Measurements from ENCODE around the gene ATG16L2.
"Not testable (repeated sequence)": the region's sequence is repeated elsewhere in the genome, so short reads cannot be mapped to it uniquely, and the experiment has no call there.

The ATG16L2 gene

DNA sequence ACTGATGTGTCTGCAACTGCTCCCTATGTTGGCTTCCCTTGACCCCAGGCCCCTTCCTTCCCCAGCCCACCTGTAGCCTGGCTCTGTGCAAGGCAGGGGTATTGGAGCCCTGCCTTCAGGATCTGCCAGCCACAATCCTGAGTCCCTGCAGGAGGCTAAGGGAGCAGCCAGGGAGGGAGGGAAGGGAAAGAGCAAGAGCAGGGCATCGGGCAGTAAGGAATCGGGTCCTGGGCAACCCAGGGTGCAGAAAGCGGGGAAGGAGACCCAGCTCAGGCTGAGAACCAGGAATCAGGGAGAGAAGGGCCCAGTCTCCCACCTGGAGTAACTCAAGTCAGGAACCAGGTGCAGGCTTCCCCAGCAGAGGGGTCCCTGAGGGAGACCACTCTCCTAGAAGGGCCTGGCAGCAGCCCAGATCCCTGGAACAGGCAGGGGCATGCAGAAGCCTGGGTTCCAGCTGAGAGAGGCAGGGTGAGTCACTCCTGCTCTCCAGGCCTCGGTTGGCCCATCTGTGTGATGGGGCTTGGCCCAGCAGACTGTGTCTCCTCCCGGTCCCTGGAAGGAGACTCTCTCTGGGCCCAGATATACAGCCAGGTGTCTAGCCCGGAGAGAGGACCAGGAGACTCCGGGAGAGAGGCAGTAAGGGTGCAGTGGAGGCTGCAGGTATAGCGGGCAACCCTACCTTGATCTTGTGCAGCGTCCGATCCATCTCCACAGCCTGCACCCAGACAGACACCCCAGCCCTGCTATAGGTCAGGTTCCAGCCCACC lies 33.7 kb upstream of the ATG16L2 start:
- no peak for DNase-seq (ENCODE audit: low spot score)

DNA sequence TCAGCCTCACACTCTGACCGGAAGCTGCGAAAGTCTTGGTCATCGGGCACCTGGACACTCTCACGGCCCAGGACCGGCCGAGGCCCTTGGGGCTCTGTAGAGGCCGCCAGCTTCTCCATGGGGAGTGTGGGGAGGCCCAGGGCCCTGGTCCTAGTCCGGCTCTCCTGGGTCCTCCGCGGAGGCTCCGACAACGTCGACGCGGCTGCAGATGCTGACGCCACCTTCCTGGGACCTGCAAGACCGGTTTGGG lies 33.2 kb upstream of the ATG16L2 start:
- no peak for DNase-seq (ENCODE audit: low spot score)

DNA sequence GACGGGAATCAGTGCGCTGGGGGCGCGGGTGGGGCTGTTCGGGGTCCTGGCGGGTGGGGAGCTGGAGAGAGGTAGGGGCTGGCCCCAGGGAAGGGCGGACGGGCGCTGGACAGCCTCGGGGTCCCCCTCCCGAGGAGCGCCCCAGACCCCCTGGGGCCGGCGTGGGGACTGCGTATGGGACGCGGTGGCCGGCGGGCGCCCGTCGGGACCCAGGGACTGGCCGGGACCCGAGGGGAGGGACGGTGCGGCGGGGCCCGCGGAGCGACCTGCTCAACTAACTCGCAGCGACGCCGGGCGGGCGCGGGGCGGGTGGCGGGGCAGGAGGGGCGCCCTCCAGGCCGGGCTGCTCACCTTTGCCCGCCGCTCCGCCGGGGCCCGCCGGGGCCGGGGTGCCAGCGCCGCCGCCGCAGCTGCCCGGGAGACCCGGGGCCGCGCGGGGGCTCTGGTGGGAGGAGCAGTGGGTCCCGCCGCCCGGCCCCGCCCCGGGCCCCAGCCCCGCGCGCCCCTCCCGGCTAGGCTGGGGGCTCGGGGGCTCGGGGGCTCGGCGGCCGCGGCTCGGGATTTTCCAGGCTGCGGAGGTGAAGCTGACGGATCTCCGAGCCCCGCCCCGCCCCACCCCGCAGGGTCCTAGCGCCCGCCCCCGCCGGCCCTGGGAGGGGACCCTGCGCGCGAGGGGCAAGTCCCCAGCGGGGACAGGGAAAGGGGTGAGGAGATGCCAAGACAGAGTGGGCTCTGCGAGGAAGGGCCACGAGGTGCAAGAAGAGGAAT lies 32.7 kb upstream of the ATG16L2 start:
- peak; percentile 78 for DNase-seq (ENCODE audit: low spot score)

DNA sequence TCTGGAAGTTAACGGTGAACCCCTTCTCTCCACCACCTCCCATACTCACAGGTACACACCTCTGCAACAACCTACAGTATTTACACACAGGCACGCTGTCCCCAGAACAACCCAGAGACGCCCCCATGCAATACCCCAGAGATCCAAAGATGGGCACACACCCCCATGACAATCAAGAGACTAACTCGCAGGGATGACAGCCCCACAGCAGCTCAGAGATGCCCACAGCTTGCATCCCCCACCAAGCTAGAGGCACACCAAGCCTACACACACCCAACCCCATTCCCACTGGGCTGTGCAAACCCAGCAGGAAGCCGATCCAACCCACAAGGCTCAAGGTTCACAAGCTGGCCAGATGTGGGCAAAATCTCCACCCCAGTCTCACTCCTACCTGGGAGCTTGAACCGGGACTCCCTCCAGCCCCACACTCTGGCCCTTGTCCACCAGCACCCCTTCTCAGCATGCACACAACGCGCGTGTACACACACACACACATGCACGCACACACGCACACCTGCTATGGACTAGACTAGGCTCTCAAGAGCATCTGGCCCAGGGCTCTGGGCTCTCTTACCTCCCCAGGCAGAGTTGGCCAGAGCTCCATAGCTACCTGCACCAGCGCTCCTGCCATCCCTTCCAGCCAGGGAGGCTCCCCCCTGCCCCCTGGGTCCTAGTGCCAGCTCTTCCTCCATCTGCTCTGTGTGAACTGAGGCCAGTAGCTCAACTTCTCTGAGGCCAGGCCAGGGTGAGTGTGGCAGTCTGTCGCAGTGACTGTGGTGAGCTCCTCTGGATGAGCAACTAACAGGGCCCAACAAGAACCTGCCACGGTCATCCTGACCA lies 31.9 kb upstream of the ATG16L2 start:
- no peak for DNase-seq (ENCODE audit: low spot score)

DNA sequence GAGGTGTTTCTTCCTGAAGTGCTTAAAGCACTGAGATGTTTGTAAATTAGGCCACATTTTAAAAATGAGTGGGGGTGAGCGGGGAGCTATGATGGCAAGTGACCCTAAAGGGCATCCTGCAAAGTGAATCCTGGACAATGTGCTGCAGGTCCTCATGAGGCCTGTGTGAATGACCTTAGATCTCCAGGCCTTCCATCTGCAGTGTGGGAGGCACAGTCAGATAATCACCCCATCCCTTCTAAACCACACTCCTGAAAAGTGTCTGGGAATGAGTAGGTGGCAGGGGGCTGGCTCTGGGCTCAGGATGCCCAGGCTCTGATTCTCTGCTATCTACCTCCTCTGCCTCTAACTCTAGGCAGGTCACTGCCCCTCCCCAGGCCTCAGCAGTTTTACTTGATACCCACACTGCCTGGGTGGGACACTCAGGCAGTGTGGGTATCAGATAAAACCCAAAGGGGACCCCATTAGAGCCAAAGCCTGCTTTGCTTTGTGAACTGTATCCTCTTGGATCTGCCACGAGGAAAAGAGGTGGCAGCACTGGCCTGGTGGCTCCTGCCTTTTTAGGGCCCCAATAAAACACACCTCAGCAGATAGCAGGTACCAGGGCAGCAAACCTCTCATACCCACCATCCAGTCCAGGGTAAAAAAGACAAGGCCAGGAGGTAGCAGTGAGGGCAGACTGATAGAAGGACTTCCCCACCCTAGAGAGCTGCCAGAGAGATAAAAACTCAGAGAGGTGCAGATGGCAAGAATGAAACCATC lies 30.9 kb upstream of the ATG16L2 start:
- no peak for DNase-seq (ENCODE audit: low spot score)

DNA sequence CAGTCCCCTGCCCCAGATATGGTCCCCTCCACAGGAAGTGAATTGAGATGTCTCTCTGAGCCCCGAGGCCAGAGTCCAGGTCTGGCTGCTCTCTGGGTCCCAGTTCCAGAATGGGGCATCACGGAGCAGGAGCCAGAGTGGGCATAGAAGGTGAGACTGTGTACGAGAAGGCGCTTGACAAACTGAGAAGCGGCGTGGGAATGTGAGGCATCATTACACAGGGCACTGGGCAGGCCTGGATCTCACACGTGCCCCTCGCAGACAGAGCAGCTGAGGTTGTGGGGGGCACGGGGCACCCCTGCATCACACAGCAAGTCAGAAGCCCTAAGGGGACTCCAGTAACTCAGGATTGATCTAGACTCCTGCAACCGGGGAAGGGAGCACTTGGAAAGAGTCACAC lies 29.5 kb upstream of the ATG16L2 start:
- DNase-seq (ENCODE audit: low spot score), result no peak

DNA sequence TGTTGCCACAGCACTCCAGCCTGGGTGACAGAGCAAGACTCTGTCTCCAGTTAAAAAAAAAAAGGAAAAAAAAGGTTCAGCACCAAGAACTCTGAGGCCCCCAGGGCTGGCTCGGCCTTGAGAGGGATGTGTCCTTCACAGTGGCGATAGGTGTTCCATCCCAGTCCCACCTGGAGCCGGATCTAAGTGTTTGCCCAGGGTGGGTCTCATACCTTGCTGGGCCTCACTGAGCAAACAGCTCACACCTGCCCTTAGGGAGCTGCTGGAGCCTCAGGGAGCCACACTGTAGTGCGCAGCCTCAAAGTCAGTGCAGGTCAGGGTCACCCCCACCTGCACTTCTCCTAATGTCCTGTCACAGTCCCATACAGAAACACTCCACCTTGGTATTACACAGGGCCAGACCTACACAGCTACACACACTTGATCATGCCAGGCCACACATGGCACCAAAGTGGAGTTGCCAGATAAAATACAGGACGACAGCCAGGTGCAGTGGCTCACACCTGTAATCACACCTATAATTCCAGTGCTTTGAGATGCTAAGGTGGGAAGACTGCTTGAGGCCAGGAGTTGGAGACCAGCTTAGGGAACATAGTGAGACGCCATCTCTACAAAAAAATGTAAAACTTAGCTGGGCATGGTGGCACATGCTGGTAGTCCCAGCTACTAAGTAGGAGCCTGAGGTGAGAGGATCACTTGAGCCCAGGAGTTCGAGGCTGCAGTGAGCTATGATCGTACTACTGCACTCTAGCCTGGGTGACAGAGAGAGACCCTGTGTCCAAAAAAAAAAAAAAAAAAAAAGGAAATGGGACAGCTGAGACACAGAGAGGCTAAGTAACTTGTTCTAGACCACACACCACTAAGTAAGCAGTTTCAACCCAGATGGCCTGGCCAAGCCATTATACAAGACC lies 27.7 kb upstream of the ATG16L2 start:
- no peak for DNase-seq (ENCODE audit: low spot score)

DNA sequence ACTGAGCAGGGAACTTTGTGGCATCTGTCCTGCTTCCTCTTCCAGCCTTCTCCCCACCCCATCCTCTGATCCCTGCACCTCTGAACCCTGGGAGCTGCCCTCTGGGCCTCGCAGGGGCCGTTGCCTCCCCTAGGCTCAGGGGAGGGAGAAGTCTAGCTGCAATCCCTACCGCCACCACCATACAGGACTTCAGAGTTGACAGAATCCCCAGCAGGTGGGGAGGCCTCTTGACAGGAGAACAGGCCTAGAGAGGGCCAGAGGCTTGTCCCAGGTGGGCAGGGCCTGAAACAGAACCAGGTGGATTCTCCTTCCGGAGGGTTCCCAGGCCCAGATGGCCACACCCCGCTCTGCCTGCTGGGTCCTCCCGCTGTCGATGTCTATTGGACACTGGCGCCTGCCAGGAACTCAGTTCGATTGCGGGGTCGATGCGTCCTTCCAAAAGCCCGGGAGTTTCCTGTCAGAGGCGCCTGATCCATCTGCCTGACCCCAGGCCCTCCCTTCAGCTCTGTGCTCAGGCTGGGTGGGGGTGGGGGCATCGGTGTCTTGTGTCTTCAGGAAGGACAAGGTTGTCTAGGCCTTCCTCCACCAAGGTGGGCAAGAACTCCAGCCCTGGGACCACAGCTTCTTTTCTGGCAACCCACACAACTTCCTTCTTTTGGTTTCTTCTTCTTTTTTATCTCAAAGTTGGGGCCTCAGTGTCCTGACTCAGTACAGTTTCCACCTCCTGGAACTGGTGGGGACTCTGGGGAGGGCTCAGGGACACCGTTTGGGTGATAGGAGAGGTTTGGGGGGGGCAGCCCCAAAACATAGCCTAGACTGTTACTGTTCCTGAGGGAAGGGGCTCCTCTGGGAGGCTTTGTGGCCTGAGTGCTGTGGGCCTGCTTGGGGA lies 26.8 kb upstream of the ATG16L2 start:
- peak; percentile 70 for DNase-seq (ENCODE audit: low spot score)

DNA sequence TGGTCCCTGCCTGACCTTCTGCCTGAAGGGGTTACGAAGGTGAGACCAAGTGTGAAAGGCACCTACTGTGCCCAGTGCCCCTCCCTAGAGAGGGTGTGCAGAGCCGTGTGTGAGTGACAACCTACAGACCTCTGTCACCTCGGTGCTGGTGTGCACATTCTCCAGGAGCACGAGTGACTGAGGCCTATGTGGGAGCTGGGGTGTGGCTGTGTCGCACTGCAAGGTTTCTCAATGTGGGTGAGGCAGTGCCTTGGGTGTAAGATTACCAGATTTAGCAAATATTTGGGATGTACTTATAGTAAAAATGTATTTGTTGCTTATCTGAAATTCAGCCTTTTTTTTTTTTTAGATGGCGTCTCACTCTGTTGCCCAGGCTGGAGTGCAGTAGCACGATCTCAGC lies 26.0 kb upstream of the ATG16L2 start:
- no peak for DNase-seq (ENCODE audit: low spot score)

DNA sequence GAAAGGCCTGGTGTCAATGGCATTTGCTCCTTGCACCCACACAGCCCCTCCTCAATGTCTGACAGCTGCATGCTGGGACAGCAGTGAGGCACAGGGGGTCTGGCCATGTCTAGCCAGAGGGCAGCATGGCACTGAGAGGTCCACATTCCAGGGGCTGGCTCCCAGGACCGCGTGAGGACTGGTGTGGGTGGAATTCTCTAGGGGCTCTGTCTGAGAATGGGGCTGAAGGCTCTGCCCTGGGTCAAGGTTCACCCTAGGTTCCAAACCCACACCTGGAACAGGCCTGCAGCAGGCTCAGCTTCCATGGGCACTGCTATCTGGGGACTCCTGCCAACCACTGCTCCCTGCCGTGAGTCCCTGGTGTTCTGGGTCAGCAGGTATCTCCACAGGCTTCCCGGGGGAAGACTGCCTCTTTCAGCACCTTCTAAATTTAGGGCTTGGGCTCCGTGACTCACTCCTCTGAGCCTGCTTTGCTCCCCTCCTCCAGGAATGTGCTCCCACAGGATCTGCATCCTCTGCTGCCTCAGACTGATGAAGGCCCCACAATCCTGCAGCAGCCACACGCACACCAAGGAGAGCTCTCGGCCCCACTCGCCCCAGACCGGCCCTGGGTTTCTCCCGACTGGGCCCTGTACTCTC lies 24.6 kb upstream of the ATG16L2 start:
- no peak for DNase-seq (ENCODE audit: low spot score)

DNA sequence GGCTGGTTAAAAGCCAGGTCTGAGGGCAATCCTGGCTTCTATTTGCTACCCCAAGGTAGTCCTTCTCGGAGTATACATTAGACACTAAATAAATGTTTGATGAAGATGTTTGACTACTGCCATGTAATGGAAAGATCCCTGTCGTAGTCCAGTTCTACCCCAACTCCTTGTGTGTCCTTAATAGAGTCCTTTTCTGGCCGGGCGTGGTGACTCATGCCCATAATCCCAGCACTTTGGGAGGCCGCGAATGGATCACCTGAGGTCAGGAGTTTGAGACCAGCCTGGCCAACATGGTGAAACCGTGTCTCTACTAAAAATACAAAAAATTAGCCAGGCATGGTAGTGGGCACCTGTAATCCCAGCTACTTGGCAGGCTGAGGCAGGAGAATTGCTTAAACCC lies 23.0 kb upstream of the ATG16L2 start:
- DNase-seq (ENCODE audit: low spot score), result not testable (repeated sequence)

DNA sequence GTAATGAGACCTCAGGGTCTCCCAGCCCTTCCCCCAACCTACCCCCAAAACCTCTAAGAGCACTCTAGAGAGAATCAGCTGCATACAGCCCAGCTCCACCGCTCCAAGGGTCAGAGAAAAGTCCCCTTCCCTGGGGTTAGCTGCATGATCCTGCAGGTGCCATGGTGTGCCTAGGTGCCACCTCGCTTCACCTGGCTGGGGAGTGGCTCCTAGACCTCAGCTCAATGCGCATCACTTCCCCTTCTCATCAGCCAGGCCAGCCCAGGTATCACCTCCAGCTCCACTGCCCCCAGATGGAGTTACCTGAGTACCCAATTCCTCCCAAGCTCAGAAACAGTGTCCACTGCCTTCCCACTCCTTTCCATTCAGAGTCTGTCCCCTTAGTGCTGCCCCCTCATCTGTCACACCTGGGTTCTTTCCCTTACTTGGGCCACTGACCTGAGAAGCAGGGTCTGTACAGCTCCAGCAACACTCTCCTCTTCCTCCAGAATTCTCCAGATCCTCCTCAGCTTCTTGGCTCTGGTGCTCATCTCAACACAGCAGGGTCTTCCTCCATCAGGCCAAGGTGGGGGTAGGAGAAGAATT lies 21.7 kb upstream of the ATG16L2 start:
- no peak for DNase-seq (ENCODE audit: low spot score)

DNA sequence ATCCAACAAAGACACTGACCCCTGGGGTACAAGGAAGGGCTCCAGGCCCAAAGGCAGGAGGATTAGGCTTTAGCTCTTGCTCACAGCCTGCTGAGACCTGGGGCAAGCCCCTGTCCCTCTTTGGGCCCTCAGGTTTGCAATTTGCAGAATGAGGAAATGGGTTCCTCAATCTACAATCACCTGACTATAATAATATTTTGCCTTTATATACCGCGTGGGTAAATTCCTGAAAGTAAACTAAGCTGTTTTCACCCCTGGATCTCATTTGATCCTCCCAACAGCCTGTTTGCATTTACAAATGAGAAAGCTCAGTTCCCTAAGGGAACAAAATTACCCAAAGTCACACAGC lies 21.2 kb upstream of the ATG16L2 start:
- DNase-seq (ENCODE audit: low spot score), result no peak

DNA sequence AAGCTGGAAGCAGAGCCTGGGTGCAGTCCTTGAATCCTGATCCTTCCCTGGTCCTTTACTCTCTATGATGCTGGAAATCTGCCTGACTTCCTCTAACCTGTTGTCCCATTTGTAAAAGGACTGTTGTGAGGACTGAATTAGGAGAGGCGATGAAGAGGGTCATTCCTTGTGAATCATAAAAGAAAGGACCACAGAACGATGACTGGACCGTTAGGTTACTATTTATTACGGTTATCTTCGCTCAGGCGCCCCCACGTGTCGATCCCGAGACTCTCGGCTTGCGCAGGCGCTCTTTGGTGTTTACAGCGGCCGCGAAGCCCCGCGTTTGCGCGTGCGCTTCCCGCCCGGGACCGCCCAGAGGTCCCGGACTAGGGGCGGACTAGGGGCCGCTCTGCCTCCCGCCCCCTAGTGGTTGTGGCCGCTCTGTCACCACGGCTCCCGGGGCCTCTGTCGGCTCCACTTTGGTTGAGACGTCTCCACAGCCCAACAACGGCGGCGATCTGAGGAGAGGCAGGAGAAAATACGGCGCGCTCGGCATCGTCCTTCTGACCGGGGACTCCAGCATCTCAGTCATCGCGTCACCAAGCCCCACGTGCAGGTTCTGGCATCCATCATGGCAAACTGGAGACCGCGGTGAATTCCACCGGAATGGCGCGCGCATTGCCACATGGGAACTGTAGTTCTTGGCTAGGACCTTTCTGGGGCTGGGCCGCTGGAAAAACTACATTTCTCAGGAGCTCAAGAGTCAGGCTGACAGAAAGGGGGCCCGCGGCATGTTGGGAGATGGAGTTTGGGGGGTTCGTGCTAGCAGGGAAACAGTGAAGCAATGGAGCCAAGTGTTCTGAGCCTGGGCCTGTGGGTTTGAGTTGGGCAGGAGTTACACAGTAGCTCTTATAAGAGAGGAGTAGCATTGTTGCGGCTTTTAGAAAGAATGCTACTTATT lies 20.5 kb upstream of the ATG16L2 start, which contains the start of gene STARD10:
Gene STARD10, minus strand, starts transcription at position 623 of the 943 bp plus-strand sequence. CDS start 12,866 bp downstream, outside the sequence.
- peak; percentile 98 for DNase-seq (ENCODE audit: low spot score)

DNA sequence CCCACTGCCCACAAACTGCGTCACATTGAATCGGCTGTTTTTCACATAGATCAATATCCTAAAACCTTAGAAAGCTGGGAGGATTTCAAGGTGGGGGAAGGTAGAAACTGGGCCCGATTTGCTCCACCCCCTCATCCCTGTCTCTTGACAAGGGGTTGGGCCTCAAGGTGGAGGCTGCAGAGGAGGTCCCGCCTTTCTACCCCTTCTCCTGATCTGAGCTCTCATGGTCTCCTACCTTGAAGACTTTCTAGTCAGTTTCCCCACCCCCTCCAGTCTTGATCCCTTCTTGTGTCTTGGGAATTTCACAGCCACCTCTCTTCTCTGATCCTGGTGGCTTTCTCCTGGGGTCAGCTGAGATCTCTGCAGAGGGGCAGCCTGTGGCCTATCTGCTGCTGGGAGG lies 15.8 kb upstream of the ATG16L2 start:
- DNase-seq (ENCODE audit: low spot score), result no peak

DNA sequence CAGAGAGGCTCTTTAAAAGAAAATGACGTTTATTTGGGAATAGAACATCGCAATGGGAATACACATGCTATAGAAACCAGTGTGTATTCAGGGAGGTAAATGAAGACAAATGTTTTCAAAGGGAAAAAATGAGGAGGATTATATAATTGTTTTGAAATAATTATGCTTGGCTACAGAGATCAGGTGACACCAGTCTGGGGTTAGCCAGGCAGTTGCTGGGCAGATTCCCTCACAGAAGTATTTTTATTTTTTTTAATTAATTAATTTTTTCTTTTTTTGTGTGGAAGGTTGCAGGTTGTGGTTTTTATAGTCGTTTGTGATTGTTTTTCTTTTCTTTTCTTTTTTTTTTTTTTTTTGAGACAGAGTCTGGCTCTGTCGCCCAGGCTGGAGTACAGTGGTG lies 14.8 kb upstream of the ATG16L2 start:
- DNase-seq (ENCODE audit: low spot score), result no peak

DNA sequence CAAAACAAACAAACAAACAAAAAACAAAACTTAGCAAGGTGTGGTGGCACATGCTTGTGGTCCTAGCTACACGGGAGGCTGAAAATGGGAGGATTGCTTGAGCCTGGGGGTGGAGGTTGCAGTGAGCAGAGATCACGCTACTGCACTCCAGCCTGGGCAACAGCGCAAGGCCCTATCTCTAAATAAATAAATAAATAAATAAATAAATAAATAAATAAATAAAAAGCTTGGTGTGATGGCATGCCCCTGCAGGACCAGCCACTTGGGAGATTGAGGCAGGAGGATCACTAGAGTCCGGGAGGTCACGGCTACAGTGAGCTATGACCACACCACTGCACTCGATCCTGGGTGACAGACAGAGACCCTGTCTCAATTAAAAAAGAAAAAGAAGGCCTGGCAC lies 11.4 kb upstream of the ATG16L2 start:
- DNase-seq (ENCODE audit: low spot score), result no peak

DNA sequence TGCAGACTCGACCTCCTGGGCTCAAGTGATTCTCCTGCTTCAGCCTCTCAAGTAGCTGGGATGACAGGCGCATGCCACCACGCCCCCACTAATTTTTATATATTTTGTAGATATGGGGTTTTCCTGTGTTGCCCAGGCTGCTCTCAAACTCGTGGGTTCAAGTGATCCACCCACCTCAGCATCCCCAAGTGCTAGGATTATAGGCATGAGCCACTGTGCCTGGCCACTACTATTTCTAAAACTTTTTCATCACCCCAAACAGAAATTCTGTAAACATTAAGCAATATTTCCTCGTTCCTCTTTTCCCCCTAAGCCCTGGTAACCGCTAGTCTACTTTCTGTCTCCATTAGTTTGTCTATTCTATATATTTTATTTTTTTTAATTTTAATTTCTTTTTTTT lies 9.0 kb upstream of the ATG16L2 start:
- DNase-seq (ENCODE audit: low spot score), result no peak

Data from germinal center (tissue), 1 donor.